PC-3 (cell line): ENCODE results near the gene KIFAP3.

Experiments used
- EZH2 ChIP-seq: fragments of 300-600 bp; sonication (generic); IDR thresholded peaks from one replicate; pipeline ENCODE4 v1.6.1; 2017; ENCODE audit warnings: antibody characterized with exemption, mild to moderate bottlenecking, low read length; ENCODE audit not compliant: unreplicated experiment
- EZH2phosphoT487 ChIP-seq: fragments of 300-600 bp; sonication (generic); IDR thresholded peaks from 2 replicates; pipeline ENCODE4 v1.6.1; 2018; ENCODE audit warnings: mild to moderate bottlenecking, antibody characterized with exemption, low read length, borderline replicate concordance
- TF ChIP-seq, protein P1 (sequence below): fragments of 300-600 bp; sonication (generic); conservative IDR thresholded peaks from 2 replicates; pipeline ENCODE4 v1.5.1; 2017; ENCODE audit warnings: antibody characterized with exemption, low read depth, mild to moderate bottlenecking, low read length

DNA sequence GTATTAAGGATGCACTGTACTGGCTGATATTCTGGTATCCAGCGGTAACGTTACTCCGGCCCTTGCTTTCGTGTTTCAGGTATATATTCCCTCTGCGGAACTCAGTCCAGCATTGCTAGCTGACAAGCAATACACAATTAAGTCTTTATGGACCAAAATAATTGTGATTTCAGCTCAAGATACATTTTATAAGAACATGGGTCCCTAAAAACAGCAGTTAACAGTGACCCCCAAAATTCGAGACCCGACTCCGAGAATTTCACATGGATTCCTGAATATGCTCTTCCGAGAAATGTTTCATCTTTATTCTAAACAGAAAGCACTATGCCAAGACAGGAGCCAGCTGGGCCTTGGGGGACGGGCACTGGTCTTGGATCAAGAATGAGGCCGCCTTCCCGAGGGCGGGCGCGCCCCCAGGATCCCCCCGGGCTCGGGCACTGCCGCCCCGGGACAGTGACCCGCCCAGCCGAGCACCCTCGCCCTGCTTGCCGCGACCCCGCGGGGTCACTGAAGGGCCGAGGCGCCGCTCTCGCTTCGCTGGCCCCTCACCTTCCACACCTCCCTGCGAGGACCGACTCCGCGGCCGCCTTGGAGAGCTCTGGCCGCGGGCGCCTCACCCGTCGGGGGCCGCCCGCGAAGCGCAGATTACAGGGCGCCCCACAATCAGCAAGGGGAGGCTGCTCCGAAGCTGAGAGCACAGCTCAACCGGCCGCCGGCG lies 181.4 kb downstream of the KIFAP3 start:
- TF ChIP-seq EZH2phosphoT487 (no peak), EZH2 (no peak)
- TF ChIP-seq, protein P1, sequence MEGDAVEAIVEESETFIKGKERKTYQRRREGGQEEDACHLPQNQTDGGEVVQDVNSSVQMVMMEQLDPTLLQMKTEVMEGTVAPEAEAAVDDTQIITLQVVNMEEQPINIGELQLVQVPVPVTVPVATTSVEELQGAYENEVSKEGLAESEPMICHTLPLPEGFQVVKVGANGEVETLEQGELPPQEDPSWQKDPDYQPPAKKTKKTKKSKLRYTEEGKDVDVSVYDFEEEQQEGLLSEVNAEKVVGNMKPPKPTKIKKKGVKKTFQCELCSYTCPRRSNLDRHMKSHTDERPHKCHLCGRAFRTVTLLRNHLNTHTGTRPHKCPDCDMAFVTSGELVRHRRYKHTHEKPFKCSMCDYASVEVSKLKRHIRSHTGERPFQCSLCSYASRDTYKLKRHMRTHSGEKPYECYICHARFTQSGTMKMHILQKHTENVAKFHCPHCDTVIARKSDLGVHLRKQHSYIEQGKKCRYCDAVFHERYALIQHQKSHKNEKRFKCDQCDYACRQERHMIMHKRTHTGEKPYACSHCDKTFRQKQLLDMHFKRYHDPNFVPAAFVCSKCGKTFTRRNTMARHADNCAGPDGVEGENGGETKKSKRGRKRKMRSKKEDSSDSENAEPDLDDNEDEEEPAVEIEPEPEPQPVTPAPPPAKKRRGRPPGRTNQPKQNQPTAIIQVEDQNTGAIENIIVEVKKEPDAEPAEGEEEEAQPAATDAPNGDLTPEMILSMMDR = no peak
